Activated T-helper 1 cell treated with Interleukin-2 at 50 U/mL for 16 hours (primary cell): ENCODE measurements around the gene PDE8B.

Experiments
- DNase-seq: peaks from one replicate; pipeline ENCODE4 v3.0.0-alpha.2; 2020; ENCODE audit warnings: low read depth

Gene PDE8B

GRCh38 chr5:77232574-77233358 lies 22.3 kb downstream of the PDE8B start:
- no peak for DNase-seq

GRCh38 chr5:77235846-77236721 lies 25.6 kb downstream of the PDE8B start:
- no peak for DNase-seq

- no peak for DNase-seq
Observed at GRCh38 chr5:77239126-77239741, 28.8 kb downstream of the PDE8B start.

GRCh38 chr5:77241444-77241843 lies 31.0 kb downstream of the PDE8B start:
- no peak for DNase-seq

- no peak for DNase-seq
Observed at GRCh38 chr5:77249475-77249874, 39.0 kb downstream of the PDE8B start.

- DNase-seq: no peak
Observed at GRCh38 chr5:77250021-77250420, 39.5 kb downstream of the PDE8B start.

GRCh38 chr5:77251921-77252320 lies 41.4 kb downstream of the PDE8B start:
- no peak for DNase-seq

GRCh38 chr5:77255617-77256016 lies 45.1 kb downstream of the PDE8B start:
- no peak for DNase-seq

GRCh38 chr5:77256406-77256805 lies 45.9 kb downstream of the PDE8B start:
- DNase-seq: no peak

GRCh38 chr5:77258652-77259051 lies 48.2 kb downstream of the PDE8B start:
- DNase-seq: no peak

GRCh38 chr5:77259476-77259875 lies 49.0 kb downstream of the PDE8B start:
- no peak for DNase-seq

GRCh38 chr5:77262697-77263096 lies 52.2 kb downstream of the PDE8B start:
- DNase-seq: no peak

- no peak for DNase-seq
Observed at GRCh38 chr5:77266291-77266690, 55.8 kb downstream of the PDE8B start.

GRCh38 chr5:77267496-77267895 lies 57.0 kb downstream of the PDE8B start:
- no peak for DNase-seq

GRCh38 chr5:77272206-77272605 lies 61.7 kb downstream of the PDE8B start:
- no peak for DNase-seq

GRCh38 chr5:77277759-77278158 lies 67.3 kb downstream of the PDE8B start:
- no peak for DNase-seq

GRCh38 chr5:77280036-77280435 lies 69.6 kb downstream of the PDE8B start:
- DNase-seq: no peak

- DNase-seq: no peak
Observed at GRCh38 chr5:77281969-77282336, 71.5 kb downstream of the PDE8B start.

- no peak for DNase-seq
Observed at GRCh38 chr5:77282337-77283027, 72.0 kb downstream of the PDE8B start.

- DNase-seq: no peak
Observed at GRCh38 chr5:77285251-77285841, 74.9 kb downstream of the PDE8B start.

- no peak for DNase-seq
Observed at GRCh38 chr5:77292026-77292757, 81.7 kb downstream of the PDE8B start.
